ENCODE measurements around the gene CFDP1.

- TF ChIP-seq CTCF (IDR thresholded peaks at IDR 0.05) (no peak), POLR2A (IDR thresholded peaks at IDR 0.05) (no peak)
Observed at GRCh38 chr16:75461575-75461974, 28.3 kb upstream of the CFDP1 start.

Data from heart left ventricle (tissue), 13 donors.